Transverse colon (tissue), 4 donors: ENCODE data around the gene GPRIN3. TPM values are rescaled to one million over a fixed set of nuclear protein-coding genes. Genes with fewer than 3 reads are reported as not detected.

Experiments
- DNase-seq: peaks from one replicate; pipeline ENCODE4 v3.0.0-alpha.2; 2019
- H3K27ac ChIP-seq, 4 donors: fragments of 200-600 bp; sonication (generic); 2 replicates each; pipeline ENCODE4 v1.5.1; 2016 to 2018; ENCODE audit warnings: inconsistent platforms in 4 of 4
- H3K27me3 ChIP-seq: fragments of 200-600 bp; sonication (generic); 2 replicates; pipeline ENCODE4 v1.5.1; 2017; ENCODE audit warnings: inconsistent platforms
- H3K36me3 ChIP-seq, 4 donors: fragments of 200-600 bp; sonication (generic); 2 replicates each; pipeline ENCODE4 v1.5.1; 2017 to 2019; ENCODE audit warnings: inconsistent platforms in 4 of 4
- H3K4me1 ChIP-seq, 4 donors: fragments of 200-600 bp; sonication (generic); 2 replicates each; pipeline ENCODE4 v1.5.1; 2017 to 2020; ENCODE audit warnings: inconsistent platforms in 4 of 4
- H3K4me3 ChIP-seq, 4 donors: fragments of 200-600 bp; sonication (generic); 1 replicate in 1 of 4; 2 replicates in 3 of 4; pipeline versions ENCODE4 v1.5.1 to v1.6.1; 2017 to 2019; ENCODE audit warnings: inconsistent platforms in 4 of 4
- H3K9me3 ChIP-seq, 2 donors: fragments of 200-600 bp; sonication (generic); 2 replicates each; pipeline ENCODE4 v1.5.1; 2017 to 2019; ENCODE audit warnings: inconsistent platforms in 2 of 2
- EP300 ChIP-seq: sonication (generic); formaldehyde crosslinking; IDR thresholded peaks from one replicate; pipeline ENCODE4 v1.6.1; 2017; ENCODE audit warnings: antibody characterized with exemption, low read depth
- POLR2A ChIP-seq: fragments of 450-650 bp; IDR thresholded peaks from one replicate; pipeline ENCODE4 v1.6.1; 2016; ENCODE audit warnings: antibody characterized with exemption, mild to moderate bottlenecking, moderate library complexity
- POLR2AphosphoS5 ChIP-seq, 3 donors: sonication (generic); formaldehyde crosslinking; IDR thresholded peaks; one replicate each; pipeline ENCODE4 v1.6.1; 2016; ENCODE audit warnings: antibody characterized with exemption in 3 of 3
- WGBS, 2 donors: methylation state at CpG; one replicate each; pipeline ENCODE4 v1.1.5; 2018; ENCODE audit warnings: low coverage in 1 of 2; 5-methylcytosine and 5-hydroxymethylcytosine counted together
- in situ Hi-C, 4 donors: fragments of 200-750 bp; cut with MboI; loops; one replicate each; pipeline versions ENCODE4 v1.15.0 to v1.15.1; 2017; ENCODE audit warnings: low sequenced_read_pairs in 3 of 4, low pct_ligation_motif_present in 1 of 4, low pct_unique_long_range_greater_than_20kb in 1 of 4
- intact Hi-C: fragments of 100-400 bp; cut with DNase I; formaldehyde crosslinking; loops from one replicate; pipeline ENCODE4 v1.15.1; 2023; ENCODE audit warnings: low total_unique reads
- total RNA-seq, 4 donors: library from RNA; depleted of rRNA; stranded (reverse); fragments of >200 nt; gene quantifications; one replicate each; pipeline ENCODE4 v1.1.0, GENCODE V29; 2016
- TF ChIP-seq, protein P1 (sequence below), 5 experiments: fragments of 200-600 bp in 3 of 5; fragments of 450-650 bp in 2 of 5; sonication (generic) in 3 of 5; IDR thresholded peaks; 1 replicate in 2 of 5; 2 replicates in 3 of 5; pipeline ENCODE4 v1.5.1; 2016 to 2017; ENCODE audit warnings: antibody characterized with exemption in 5 of 5, inconsistent platforms in 3 of 5, mild to moderate bottlenecking in 2 of 5, moderate library complexity in 1 of 5

The GPRIN3 gene
- total RNA-seq, 4 donors from 2014 or later, result 10.1 to 21.4 (median 12.8) TPM

GRCh38 chr4:89305028-89305427 is 2.6 kb downstream of the GPRIN3 start:
- Histone ChIP-seq H3K36me3 (no peaks in the 10 kb centered on the region), H3K27ac (peak overlapping the region; percentile 81 to 88 (median 85)), H3K27me3 (no peaks in the 10 kb centered on the region), H3K4me1 (peaks cover 6 to 66% (median 48%) of the 10 kb centered on the region in 4 donors), H3K4me3 (peak overlapping the region in 2 of 4 donors; percentile 67 to 88), H3K9me3 (no peaks in the 10 kb centered on the region)
- intact Hi-C loops (no loop called here), in situ Hi-C loops (no loop called here)
- no peak for TF ChIP-seq EP300
- TF ChIP-seq POLR2A, result no peak
- TF ChIP-seq POLR2AphosphoS5 (IDR thresholded peaks at IDR 0.05), result no peak
- TF ChIP-seq, protein P1, sequence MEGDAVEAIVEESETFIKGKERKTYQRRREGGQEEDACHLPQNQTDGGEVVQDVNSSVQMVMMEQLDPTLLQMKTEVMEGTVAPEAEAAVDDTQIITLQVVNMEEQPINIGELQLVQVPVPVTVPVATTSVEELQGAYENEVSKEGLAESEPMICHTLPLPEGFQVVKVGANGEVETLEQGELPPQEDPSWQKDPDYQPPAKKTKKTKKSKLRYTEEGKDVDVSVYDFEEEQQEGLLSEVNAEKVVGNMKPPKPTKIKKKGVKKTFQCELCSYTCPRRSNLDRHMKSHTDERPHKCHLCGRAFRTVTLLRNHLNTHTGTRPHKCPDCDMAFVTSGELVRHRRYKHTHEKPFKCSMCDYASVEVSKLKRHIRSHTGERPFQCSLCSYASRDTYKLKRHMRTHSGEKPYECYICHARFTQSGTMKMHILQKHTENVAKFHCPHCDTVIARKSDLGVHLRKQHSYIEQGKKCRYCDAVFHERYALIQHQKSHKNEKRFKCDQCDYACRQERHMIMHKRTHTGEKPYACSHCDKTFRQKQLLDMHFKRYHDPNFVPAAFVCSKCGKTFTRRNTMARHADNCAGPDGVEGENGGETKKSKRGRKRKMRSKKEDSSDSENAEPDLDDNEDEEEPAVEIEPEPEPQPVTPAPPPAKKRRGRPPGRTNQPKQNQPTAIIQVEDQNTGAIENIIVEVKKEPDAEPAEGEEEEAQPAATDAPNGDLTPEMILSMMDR (IDR thresholded peaks at IDR 0.05), result no peak
- DNase-seq, result no peak
- 32 to 42% methylated on average over 3 of the region's 3 CpGs for WGBS, 2 donors

DNA sequence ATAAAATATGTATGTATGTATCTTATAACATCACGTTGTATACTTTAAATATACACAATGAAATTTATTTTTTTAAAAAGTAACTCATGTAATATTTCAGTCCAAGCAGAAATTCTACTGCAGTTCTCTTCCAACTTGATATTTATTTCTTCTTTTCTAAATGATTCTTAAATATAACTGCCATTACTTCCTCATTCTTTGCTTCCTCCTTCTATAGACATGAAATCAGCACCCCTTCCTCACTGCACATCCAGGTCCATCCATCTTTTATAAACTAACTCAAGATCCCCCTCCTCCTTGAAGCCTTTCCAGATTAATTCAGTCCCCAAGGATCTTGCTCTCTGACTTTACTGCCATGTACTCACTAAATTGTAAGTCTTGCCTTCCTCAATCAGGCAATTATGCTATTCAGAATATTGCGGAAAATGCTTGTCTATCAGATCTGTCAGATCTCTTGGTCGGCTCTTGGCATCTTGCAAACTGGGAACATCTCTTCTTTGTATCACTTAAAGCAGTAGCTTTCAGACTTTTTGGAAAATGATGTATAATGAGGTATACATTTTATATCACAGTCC is 3.7 kb downstream of the GPRIN3 start:
- H3K27ac ChIP-seq, result peak overlapping the region; percentile 81 to 88 (median 85)
- in situ Hi-C loops, result no loop called here
- H3K4me1 ChIP-seq, result peaks cover 6 to 70% (median 50%) of the 10 kb centered on the region in 4 donors
- no peaks in the 10 kb centered on the region for H3K27me3 ChIP-seq
- intact Hi-C loops, result no loop called here
- 43% methylated on average over 3 of the region's 3 CpGs for WGBS, 2 donors
- no peaks in the 10 kb centered on the region for H3K36me3 ChIP-seq
- no peak for DNase-seq
- H3K9me3 ChIP-seq, result no peaks in the 10 kb centered on the region
- H3K4me3 ChIP-seq, result peak overlapping the region in 1 of 4 donors; percentile 8
- TF ChIP-seq, protein P1 (IDR thresholded peaks at IDR 0.05), result no peak
- no peak for TF ChIP-seq EP300
- no peak for TF ChIP-seq POLR2A
- TF ChIP-seq POLR2AphosphoS5 (IDR thresholded peaks at IDR 0.05), result no peak

- TF ChIP-seq POLR2A, result peak; percentile 14
- TF ChIP-seq, protein P1 (IDR thresholded peaks at IDR 0.05), result peak in 2 of 5 experiments; percentile 15 to 25
- TF ChIP-seq EP300, result no peak
- TF ChIP-seq POLR2AphosphoS5 (IDR thresholded peaks at IDR 0.05), result peak in 2 of 3 donors; percentile 35 to 64
- Histone ChIP-seq H3K9me3 (no peaks in the 10 kb centered on the region), H3K4me3 (peak overlapping the region in 1 of 4 donors; percentile 14), H3K36me3 (no peaks in the 10 kb centered on the region), H3K4me1 (peaks cover 6 to 74% (median 51%) of the 10 kb centered on the region in 4 donors), H3K27ac (peak overlapping the region; percentile 38 to 88 (median 84)), H3K27me3 (no peaks in the 10 kb centered on the region)
- intact Hi-C loops (no loop called here), in situ Hi-C loops (no loop called here)
- WGBS, 2 donors, result 34 to 43% methylated on average over 7 of the region's 7 CpGs
- peak; percentile 52 for DNase-seq
Measured at GRCh38 chr4:89303177-89303576, 4.4 kb downstream of the GPRIN3 start.

DNA sequence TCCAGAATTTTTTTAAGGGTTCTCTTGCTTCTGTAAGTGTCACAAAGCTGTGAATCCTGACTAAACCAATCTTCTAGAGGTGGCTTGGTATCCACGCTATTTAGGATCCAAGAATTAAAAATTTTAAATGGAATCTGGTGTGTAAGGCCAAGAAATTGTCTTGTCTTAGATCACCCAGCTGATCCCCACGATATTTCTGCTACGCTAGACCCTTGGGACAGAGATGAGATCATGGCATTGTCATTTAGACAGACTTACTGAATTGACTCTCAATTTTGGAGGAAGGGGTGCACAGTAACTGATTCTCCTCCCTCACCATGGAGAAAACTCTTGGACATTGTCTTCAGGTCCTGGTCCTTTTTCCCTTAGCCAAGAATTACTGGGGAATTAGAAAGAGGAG is 5.7 kb downstream of the GPRIN3 start:
- 69 to 82% methylated on average over 2 to 3 of the region's 3 CpGs for WGBS, 2 donors
- no peaks in the 10 kb centered on the region for H3K36me3 ChIP-seq
- no peak for DNase-seq
- no peak overlapping the region for H3K4me3 ChIP-seq
- peak overlapping the region in 3 of 4 donors; percentile 81 to 88 (median 88) for H3K27ac ChIP-seq
- H3K9me3 ChIP-seq, result no peaks in the 10 kb centered on the region
- in situ Hi-C loops (no loop called here), intact Hi-C loops (no loop called here)
- peaks cover 6 to 85% (median 52%) of the 10 kb centered on the region in 4 donors for H3K4me1 ChIP-seq
- H3K27me3 ChIP-seq, result no peaks in the 10 kb centered on the region
- no peak for TF ChIP-seq POLR2AphosphoS5 (IDR thresholded peaks at IDR 0.05)
- no peak for TF ChIP-seq EP300
- no peak for TF ChIP-seq POLR2A
- TF ChIP-seq, protein P1 (IDR thresholded peaks at IDR 0.05), result no peak
